D721Med (cell line): ENCODE measurements around the gene ZHX3.
"Not testable (repeated sequence)": the region's sequence is repeated elsewhere in the genome, so short reads cannot be mapped to it uniquely, and the experiment has no call there.

Experiments
- DNase-seq: peaks from one replicate; pipeline ENCODE4 v3.0.0; 2011; ENCODE audit warnings: low spot score; ENCODE audit not compliant: insufficient read length
- FAIRE-seq: peaks from 2 replicates; lab custom pipeline; 2011; peaks lifted over from hg19 to GRCh38; lab: Jason Lieb, UNC
- CTCF ChIP-seq: IDR thresholded peaks from 2 replicates; pipeline ENCODE4 v1.5.1; 2012; ENCODE audit warnings: mild to moderate bottlenecking, control low read depth; ENCODE audit not compliant: insufficient read depth; ENCODE audit errors: missing control alignments

The ZHX3 gene

GRCh38 chr20:41316602-41317545 lies 657 bp downstream of the ZHX3 start:
- no peak for TF ChIP-seq CTCF
- DNase-seq (peak; percentile 66), FAIRE-seq (no peak)

- TF ChIP-seq CTCF, result no peak
- no peak for FAIRE-seq
- DNase-seq, result no peak
Observed at GRCh38 chr20:41316051-41316450, 1.5 kb downstream of the ZHX3 start.

GRCh38 chr20:41314386-41314785 lies 3.1 kb downstream of the ZHX3 start:
- no peak for TF ChIP-seq CTCF
- FAIRE-seq, result no peak

GRCh38 chr20:41312009-41312408 lies 5.5 kb downstream of the ZHX3 start:
- not testable (repeated sequence) for DNase-seq, FAIRE-seq

More at GRCh38 chr20:41314386-41314785, 3.1 kb downstream of the ZHX3 start:
- DNase-seq, result no peak

GRCh38 chr20:41309817-41310216 lies 7.7 kb downstream of the ZHX3 start:
- FAIRE-seq (no peak), DNase-seq (no peak)
- no peak for TF ChIP-seq CTCF

GRCh38 chr20:41308726-41309413 lies 8.7 kb downstream of the ZHX3 start:
- DNase-seq (no peak), FAIRE-seq (no peak)

More at GRCh38 chr20:41308726-41309413, 8.7 kb downstream of the ZHX3 start:
- no peak for TF ChIP-seq CTCF
